HG03571 (cell line): Measurements from ENCODE around the gene MRPL21.
"Not testable (repeated sequence)": the region's sequence is repeated elsewhere in the genome, so short reads cannot be mapped to it uniquely, and the experiment has no call there.

Source experiments
- ATAC-seq: cut with Tn5 transposase; IDR thresholded peaks from one replicate; pipeline ENCODE4 v1.9.1; 2021; ENCODE audit not compliant: unreplicated experiment

The MRPL21 gene

GRCh38 chr11:68913188-68913587, 9.6 kb upstream of the MRPL21 start:
- ATAC-seq, result no peak

GRCh38 chr11:68912254-68912653, 8.6 kb upstream of the MRPL21 start:
- ATAC-seq, result no peak

GRCh38 chr11:68911731-68912130, 8.1 kb upstream of the MRPL21 start:
- ATAC-seq, result no peak

GRCh38 chr11:68910965-68911364, 7.3 kb upstream of the MRPL21 start:
- no peak for ATAC-seq

GRCh38 chr11:68908273-68908672, 4.6 kb upstream of the MRPL21 start:
- ATAC-seq, result no peak

GRCh38 chr11:68905421-68906360, 2.1 kb upstream of the MRPL21 start:
- ATAC-seq, result no peak

GRCh38 chr11:68904248-68904847, 716 bp upstream of the MRPL21 start:
- ATAC-seq, result no peak

- ATAC-seq, result no peak
Measured at GRCh38 chr11:68900835-68901381, 2.7 kb downstream of the MRPL21 start.

- no peak for ATAC-seq
Measured at GRCh38 chr11:68897441-68897840, 6.2 kb downstream of the MRPL21 start.

- ATAC-seq, result no peak
Measured at GRCh38 chr11:68896171-68896959, 7.3 kb downstream of the MRPL21 start.

- no peak for ATAC-seq
Measured at GRCh38 chr11:68893282-68893681, 10.3 kb downstream of the MRPL21 start.

- no peak for ATAC-seq
Measured at GRCh38 chr11:68892576-68892975, 11.1 kb downstream of the MRPL21 start.

GRCh38 chr11:68891351-68891948, 12.2 kb downstream of the MRPL21 start:
- no peak for ATAC-seq

GRCh38 chr11:68890490-68891231, 13.0 kb downstream of the MRPL21 start:
- no peak for ATAC-seq

GRCh38 chr11:68889948-68890446, 13.6 kb downstream of the MRPL21 start:
- no peak for ATAC-seq

GRCh38 chr11:68884827-68885226, 18.8 kb downstream of the MRPL21 start:
- not testable (repeated sequence) for ATAC-seq

- no peak for ATAC-seq
Measured at GRCh38 chr11:68882391-68882790, 21.2 kb downstream of the MRPL21 start.

- no peak for ATAC-seq
Measured at GRCh38 chr11:68881320-68881719, 22.3 kb downstream of the MRPL21 start.

GRCh38 chr11:68880851-68881250, 22.8 kb downstream of the MRPL21 start:
- no peak for ATAC-seq

- no peak for ATAC-seq
Measured at GRCh38 chr11:68878022-68878421, 25.6 kb downstream of the MRPL21 start.
